Stimulated activated CD8-positive, alpha-beta memory T cell treated with anti-CD3 and anti-CD28 coated beads, Interleukin-4, amount 100 ng/mL, for 4 hours (primary cell): Measurements from ENCODE around the gene EPHA2.

Experiments
- DNase-seq, 2 donors: peaks; one replicate each; pipeline ENCODE4 v3.0.0-alpha.2; 2020; ENCODE audit warnings: low read depth in 2 of 2, low spot score in 1 of 2

The EPHA2 gene

GRCh38 chr1:16076031-16076864, 79.6 kb downstream of the EPHA2 start:
- DNase-seq, result no peak

GRCh38 chr1:16075337-16076030, 80.4 kb downstream of the EPHA2 start:
- DNase-seq, result no peak
